Duodenal mucosa (tissue), 2 donors: ENCODE data around the gene SS18L1.

Experiments
- H3K27ac ChIP-seq: one replicate; pipeline ENCODE4 v1.7.0; 2013; ENCODE audit warnings: low read depth, low read length
- H3K27me3 ChIP-seq, 2 donors: one replicate each; pipeline ENCODE4 v1.7.0; 2013; ENCODE audit warnings: low read length in 2 of 2, control low read depth in 1 of 2; ENCODE audit not compliant: insufficient read depth in 2 of 2, control insufficient read depth in 1 of 2
- H3K36me3 ChIP-seq, 2 donors: one replicate each; pipeline ENCODE4 v1.7.0; 2013; ENCODE audit warnings: low read length in 2 of 2, control low read depth in 1 of 2; ENCODE audit not compliant: insufficient read depth in 2 of 2, control insufficient read depth in 1 of 2
- H3K4me1 ChIP-seq, 2 donors: one replicate each; pipeline ENCODE4 v1.7.0; 2013; ENCODE audit warnings: low read length in 2 of 2, control low read depth in 1 of 2; ENCODE audit not compliant: insufficient read depth in 2 of 2, control insufficient read depth in 1 of 2
- H3K4me3 ChIP-seq, 2 donors: one replicate each; pipeline ENCODE4 v1.7.0; 2013; ENCODE audit warnings: low read length in 2 of 2, low read depth in 1 of 2
- H3K9ac ChIP-seq, 2 donors: one replicate each; pipeline ENCODE4 v1.7.0; 2013; ENCODE audit warnings: low read length in 2 of 2, low read depth in 1 of 2
- H3K9me3 ChIP-seq, 2 donors: one replicate each; pipeline ENCODE4 v1.7.0; 2013; ENCODE audit warnings: low read length in 2 of 2, control low read depth in 1 of 2; ENCODE audit not compliant: control insufficient read depth in 1 of 2

SS18L1 gene

GRCh38 chr20:62193079-62194025, 49.8 kb downstream of the SS18L1 start:
- peaks cover 4 to 52% of the 10 kb centered on the region in 2 donors for H3K36me3 ChIP-seq
- no peak overlapping the region for H3K27ac ChIP-seq
- H3K4me3 ChIP-seq: no peak overlapping the region
- H3K9ac ChIP-seq: no peak overlapping the region
- H3K4me1 ChIP-seq: no peaks in the 10 kb centered on the region
- H3K27me3 ChIP-seq: no peaks in the 10 kb centered on the region
- H3K9me3 ChIP-seq: no peaks in the 10 kb centered on the region

GRCh38 chr20:62195075-62195405, 51.5 kb downstream of the SS18L1 start:
- no peaks in the 10 kb centered on the region for H3K27me3 ChIP-seq
- H3K36me3 ChIP-seq: peaks cover 13 to 57% of the 10 kb centered on the region in 2 donors
- H3K9me3 ChIP-seq: no peaks in the 10 kb centered on the region
- no peak overlapping the region for H3K9ac ChIP-seq
- no peak overlapping the region for H3K27ac ChIP-seq
- no peak overlapping the region for H3K4me3 ChIP-seq
- no peaks in the 10 kb centered on the region for H3K4me1 ChIP-seq

GRCh38 chr20:62195736-62196135, 52.2 kb downstream of the SS18L1 start:
- Histone ChIP-seq H3K36me3 (peaks cover 19 to 58% of the 10 kb centered on the region in 2 donors), H3K4me3 (no peak overlapping the region), H3K27me3 (no peaks in the 10 kb centered on the region), H3K4me1 (no peaks in the 10 kb centered on the region), H3K27ac (no peak overlapping the region), H3K9me3 (no peaks in the 10 kb centered on the region), H3K9ac (no peak overlapping the region)

DNA sequence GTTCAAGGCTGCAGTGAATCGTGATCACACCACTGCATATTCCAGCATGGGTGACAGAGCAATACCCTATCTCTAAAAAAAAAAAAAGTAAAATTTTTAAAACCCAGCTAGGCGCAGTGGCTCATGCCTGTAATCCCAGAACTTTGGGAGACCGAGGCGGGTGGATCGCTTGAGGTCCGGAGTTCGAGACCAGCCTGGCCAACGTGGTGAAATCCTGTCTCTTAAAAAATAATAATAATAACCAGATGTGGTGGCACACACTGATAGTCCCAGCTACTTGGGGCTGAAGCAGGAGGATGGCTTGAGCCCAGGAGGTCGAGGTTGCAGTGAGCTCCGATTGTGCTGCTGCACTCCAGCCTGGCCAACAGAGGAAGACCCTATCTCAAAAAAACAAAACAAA, 52.7 kb downstream of the SS18L1 start:
- H3K27me3 ChIP-seq: no peaks in the 10 kb centered on the region
- H3K36me3 ChIP-seq: peaks cover 24 to 58% of the 10 kb centered on the region in 2 donors
- H3K9ac ChIP-seq: no peak overlapping the region
- H3K4me3 ChIP-seq: no peak overlapping the region
- no peaks in the 10 kb centered on the region for H3K9me3 ChIP-seq
- H3K27ac ChIP-seq: no peak overlapping the region
- H3K4me1 ChIP-seq: no peaks in the 10 kb centered on the region

- no peaks in the 10 kb centered on the region for H3K9me3 ChIP-seq
- H3K4me1 ChIP-seq: no peaks in the 10 kb centered on the region
- no peak overlapping the region for H3K27ac ChIP-seq
- H3K36me3 ChIP-seq: peaks cover 32 to 67% of the 10 kb centered on the region in 2 donors
- H3K27me3 ChIP-seq: no peaks in the 10 kb centered on the region
- no peak overlapping the region for H3K9ac ChIP-seq
- H3K4me3 ChIP-seq: no peak overlapping the region
Observed at GRCh38 chr20:62197311-62197710, 53.7 kb downstream of the SS18L1 start.

DNA sequence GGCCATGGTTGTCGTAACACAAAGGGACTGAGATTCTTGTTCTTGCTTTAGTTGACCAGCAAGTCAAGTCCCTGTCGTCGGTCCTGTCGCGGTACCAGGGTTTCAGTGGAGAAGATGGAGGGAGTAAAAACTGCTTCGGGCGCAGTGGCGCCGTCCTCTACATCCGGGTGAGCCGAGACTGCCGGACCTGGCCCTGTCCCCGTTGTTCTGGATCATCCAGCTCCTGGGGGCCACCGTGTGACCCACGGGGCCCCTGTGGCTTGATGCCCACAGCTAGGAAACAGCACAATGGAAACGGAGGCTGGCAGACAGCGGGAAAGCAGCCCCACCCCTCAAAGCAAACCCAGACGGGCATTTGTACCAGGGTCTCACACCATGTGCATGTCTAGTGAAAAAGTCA, 54.2 kb downstream of the SS18L1 start:
- Histone ChIP-seq H3K9me3 (no peaks in the 10 kb centered on the region), H3K4me1 (no peaks in the 10 kb centered on the region), H3K27ac (no peak overlapping the region), H3K9ac (no peak overlapping the region), H3K27me3 (no peaks in the 10 kb centered on the region), H3K36me3 (peaks cover 32 to 69% of the 10 kb centered on the region in 2 donors), H3K4me3 (no peak overlapping the region)

DNA sequence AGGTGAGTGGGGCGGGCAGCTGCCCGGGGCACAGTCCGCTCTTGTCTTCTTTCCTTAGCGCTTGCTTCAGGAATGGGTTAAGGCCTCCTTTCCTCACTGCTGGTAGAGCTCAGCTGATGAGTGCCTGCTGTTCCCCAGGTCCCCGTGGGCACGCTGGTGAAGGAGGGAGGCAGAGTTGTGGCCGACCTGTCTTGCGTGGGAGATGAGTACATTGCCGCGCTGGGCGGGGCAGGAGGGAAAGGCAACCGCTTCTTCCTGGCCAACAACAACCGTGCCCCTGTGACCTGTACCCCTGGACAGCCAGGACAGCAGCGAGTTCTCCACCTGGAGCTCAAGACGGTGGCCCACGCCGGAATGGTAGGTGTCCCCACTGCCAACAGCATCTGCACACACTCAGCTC, 54.9 kb downstream of the SS18L1 start:
- H3K27me3 ChIP-seq: no peaks in the 10 kb centered on the region
- peaks cover 32 to 69% of the 10 kb centered on the region in 2 donors for H3K36me3 ChIP-seq
- no peaks in the 10 kb centered on the region for H3K4me1 ChIP-seq
- H3K27ac ChIP-seq: no peak overlapping the region
- no peak overlapping the region for H3K9ac ChIP-seq
- no peak overlapping the region for H3K4me3 ChIP-seq
- H3K9me3 ChIP-seq: no peaks in the 10 kb centered on the region

- Histone ChIP-seq H3K27me3 (no peaks in the 10 kb centered on the region), H3K9me3 (no peaks in the 10 kb centered on the region), H3K27ac (no peak overlapping the region), H3K4me3 (no peak overlapping the region), H3K9ac (no peak overlapping the region), H3K36me3 (peaks cover 32 to 66% of the 10 kb centered on the region in 2 donors), H3K4me1 (no peaks in the 10 kb centered on the region)
Observed at GRCh38 chr20:62198931-62199330, 55.4 kb downstream of the SS18L1 start.

DNA sequence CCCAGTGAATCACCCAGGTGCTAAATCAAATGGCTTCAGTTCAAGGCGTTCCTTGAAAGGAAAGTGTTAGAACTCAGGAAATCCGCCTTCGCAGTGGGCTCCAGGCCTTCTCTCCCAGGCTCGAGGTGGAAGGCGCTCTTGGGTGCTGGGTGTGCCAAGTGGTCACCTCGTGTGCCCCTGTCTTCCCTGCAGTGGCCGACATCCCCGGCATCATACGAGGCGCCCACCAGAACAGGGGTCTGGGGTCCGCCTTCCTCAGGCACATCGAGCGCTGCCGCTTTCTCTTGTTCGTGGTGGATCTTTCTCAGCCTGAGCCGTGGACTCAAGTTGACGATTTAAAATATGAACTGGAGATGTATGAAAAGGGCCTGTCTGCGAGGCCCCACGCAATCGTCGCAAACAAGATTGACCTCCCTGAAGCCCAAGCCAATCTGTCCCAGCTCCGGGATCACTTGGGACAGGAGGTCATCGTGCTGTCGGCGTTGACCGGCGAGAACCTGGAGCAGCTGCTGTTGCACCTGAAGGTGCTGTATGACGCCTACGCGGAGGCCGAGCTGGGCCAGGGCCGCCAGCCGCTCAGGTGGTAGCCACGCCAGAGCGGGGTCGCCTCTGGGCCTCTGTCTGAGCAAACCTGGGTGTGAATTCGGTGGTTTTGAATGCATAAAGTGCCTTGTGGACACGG, 57.1 kb downstream of the SS18L1 start:
- H3K9me3 ChIP-seq: no peaks in the 10 kb centered on the region

More for the DNA sequence above, 57.1 kb downstream of the SS18L1 start:
- Histone ChIP-seq H3K36me3 (peaks cover 32 to 62% of the 10 kb centered on the region in 2 donors), H3K27me3 (no peaks in the 10 kb centered on the region), H3K4me3 (no peak overlapping the region), H3K9ac (no peak overlapping the region), H3K27ac (no peak overlapping the region), H3K4me1 (no peaks in the 10 kb centered on the region)
